KOPT-K1 (cell line): Measurements from ENCODE around the gene ZNF558.
"Not testable (repeated sequence)": the region's sequence is repeated elsewhere in the genome, so short reads cannot be mapped to it uniquely, and the experiment has no call there.

Experiments
- H3K27ac ChIP-seq: fragments of 200-600 bp; sonication (generic); 2 replicates; pipeline ENCODE4 v1.5.1; 2016; ENCODE audit warnings: antibody characterized with exemption, mild to moderate bottlenecking, low read depth, low read length; ENCODE audit not compliant: poor library complexity, severe bottlenecking
- H3K36me3 ChIP-seq: fragments of 200-600 bp; sonication (generic); 2 replicates; pipeline ENCODE4 v1.5.1; 2017; ENCODE audit warnings: antibody characterized with exemption, mild to moderate bottlenecking, low read length, moderate library complexity; ENCODE audit not compliant: insufficient read depth
- H3K9me3 ChIP-seq: fragments of 200-600 bp; sonication (generic); 2 replicates; pipeline ENCODE4 v1.5.1; 2017; ENCODE audit warnings: antibody characterized with exemption, low read length, mild to moderate bottlenecking; ENCODE audit not compliant: insufficient read depth, poor library complexity, severe bottlenecking

The ZNF558 gene

DNA sequence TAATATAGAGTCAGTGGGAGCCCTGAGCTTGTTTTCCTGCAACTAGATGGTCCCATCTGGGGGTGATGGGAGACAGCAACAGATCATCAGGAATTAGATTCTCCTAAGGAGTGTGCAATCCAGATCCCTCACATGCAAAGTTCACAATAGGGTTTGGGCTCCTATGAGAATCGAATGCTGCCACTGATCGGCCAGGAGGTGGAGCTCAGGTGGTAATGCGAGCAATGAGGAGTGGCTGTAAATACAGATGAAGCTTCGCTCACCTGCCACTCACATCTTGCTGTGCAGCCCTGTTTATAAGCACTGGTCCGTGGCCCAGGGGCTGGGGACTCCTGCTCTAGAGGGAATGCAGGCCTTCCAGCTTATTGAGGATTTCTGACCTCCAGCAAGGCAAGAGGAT is 5.7 kb downstream of the ZNF558 start:
- H3K9me3 ChIP-seq = no peaks in the 10 kb centered on the region
- H3K36me3 ChIP-seq = peaks cover 55% of the 10 kb centered on the region
- H3K27ac ChIP-seq = no peak overlapping the region

DNA sequence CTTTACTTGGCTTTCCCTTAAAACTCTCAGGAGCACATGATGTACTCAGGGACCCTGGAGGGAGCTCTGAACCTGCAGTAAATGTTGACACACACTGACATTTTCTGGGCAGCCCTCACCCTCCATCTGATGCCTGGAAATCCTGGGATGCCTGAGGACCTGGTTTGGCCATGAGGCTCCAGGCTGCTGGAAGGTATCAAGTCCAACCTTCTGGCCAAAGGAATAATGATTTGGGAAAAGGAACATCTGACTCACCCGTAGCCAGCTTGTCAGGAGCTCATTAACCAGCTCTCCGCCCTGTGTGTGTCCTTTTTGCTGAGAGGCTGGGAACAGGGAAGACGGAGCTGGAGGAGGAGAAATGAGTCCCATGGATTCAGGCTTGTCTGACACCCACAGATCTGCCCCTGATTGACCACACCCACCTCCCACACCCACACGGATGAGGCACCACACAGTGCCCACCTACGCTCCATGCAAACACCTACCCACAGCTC is 10.3 kb downstream of the ZNF558 start:
- Histone ChIP-seq H3K36me3 (peaks cover 87% of the 10 kb centered on the region), H3K27ac (no peak overlapping the region), H3K9me3 (peaks cover 28% of the 10 kb centered on the region)

DNA sequence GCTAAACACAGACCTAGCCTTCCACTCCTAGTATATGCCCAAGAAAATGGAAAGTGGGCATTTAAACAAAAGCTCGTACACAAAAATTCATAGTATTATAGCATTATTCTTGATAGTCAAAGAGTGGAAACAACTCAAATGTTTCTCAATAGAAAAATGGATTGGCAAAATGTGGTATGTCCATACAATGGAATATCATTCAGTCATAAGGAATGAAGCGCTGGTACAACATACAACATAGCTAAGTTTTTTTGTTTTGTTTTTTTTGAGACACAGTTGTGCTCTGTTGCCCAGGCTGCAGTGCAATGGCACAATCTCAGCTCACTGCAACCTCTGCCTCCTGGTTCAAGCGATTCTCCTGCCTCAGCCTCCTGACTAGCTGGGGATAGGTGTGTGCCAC is 11.9 kb downstream of the ZNF558 start:
- Histone ChIP-seq H3K36me3 (peaks cover 98% of the 10 kb centered on the region), H3K9me3 (peaks cover 44% of the 10 kb centered on the region), H3K27ac (no peak overlapping the region)

- Histone ChIP-seq H3K27ac (no peak overlapping the region), H3K9me3 (peaks cover 88% of the 10 kb centered on the region), H3K36me3 (peaks cover 99% of the 10 kb centered on the region)
Observed at GRCh38 chr19:8815780-8816179, 16.3 kb downstream of the ZNF558 start.

DNA sequence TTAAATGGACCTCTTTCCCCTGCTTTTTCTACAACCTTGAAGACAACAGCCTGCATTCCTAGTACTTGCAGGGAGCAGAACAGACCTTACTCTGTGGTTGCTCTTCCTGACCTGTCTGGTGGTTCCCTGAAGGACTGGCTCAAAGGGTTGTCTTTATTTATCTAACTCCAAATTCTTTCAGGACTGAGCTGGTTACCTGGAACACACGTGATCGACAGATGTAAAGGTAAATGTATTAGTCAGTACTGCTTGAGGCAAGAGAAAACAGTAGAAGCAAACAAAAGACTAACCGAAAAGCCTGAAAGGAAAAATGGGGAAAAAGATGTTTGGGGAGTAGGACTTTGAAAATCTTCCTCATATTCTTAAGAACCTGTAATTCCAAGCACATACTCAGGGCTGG is 17.9 kb downstream of the ZNF558 start:
- Histone ChIP-seq H3K27ac (no peak overlapping the region), H3K9me3 (peaks cover 95% of the 10 kb centered on the region), H3K36me3 (peaks cover 98% of the 10 kb centered on the region)

- Histone ChIP-seq H3K27ac (no peak overlapping the region), H3K9me3 (peaks cover 100% of the 10 kb centered on the region), H3K36me3 (peaks cover 94% of the 10 kb centered on the region)
Observed at GRCh38 chr19:8811315-8812172, 20.6 kb downstream of the ZNF558 start.

GRCh38 chr19:8806661-8807060 is 25.4 kb downstream of the ZNF558 start:
- H3K27ac ChIP-seq = no peak overlapping the region
- H3K36me3 ChIP-seq = peaks cover 72% of the 10 kb centered on the region
- H3K9me3 ChIP-seq = peaks cover 80% of the 10 kb centered on the region

- Histone ChIP-seq H3K27ac (no peak overlapping the region), H3K36me3 (no peaks in the 10 kb centered on the region), H3K9me3 (peaks cover 25% of the 10 kb centered on the region)
Observed at GRCh38 chr19:8794823-8795222, 37.3 kb downstream of the ZNF558 start.

DNA sequence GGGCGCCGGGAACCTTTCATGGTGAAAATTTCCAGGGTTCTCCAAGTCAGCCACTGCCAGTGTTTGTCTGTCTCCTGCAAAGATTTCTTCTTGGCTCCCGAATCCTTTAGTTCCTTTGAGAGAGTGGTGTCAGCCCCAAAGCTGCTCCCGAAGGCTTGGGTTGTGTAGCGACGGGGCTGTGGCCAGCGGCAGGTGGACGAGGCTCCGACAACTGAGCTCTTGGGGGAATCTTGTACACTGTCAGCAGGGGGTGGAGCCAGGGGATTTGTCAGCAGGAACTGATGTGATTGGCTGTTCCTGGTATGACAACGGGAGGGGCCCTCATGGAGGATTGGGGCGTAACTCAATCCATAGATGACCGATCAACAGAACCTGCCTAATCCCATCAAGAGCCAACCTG is 58.5 kb downstream of the ZNF558 start:
- not testable (repeated sequence) for H3K36me3 ChIP-seq, H3K27ac ChIP-seq, H3K9me3 ChIP-seq

GRCh38 chr19:8769265-8769664 is 62.8 kb downstream of the ZNF558 start:
- not testable (repeated sequence) for H3K9me3 ChIP-seq, H3K36me3 ChIP-seq, H3K27ac ChIP-seq

- H3K9me3 ChIP-seq, H3K36me3 ChIP-seq, H3K27ac ChIP-seq: not testable (repeated sequence)
Observed at GRCh38 chr19:8767257-8767656, 64.8 kb downstream of the ZNF558 start.
